SU-DHL-6 (cell line): Measurements from ENCODE around the gene ZBTB16.

ENCODE experiments used
- EZH2phosphoT487 ChIP-seq: fragments of 200-600 bp; sonication (generic), shearing (Covaris generic); conservative IDR thresholded peaks from 2 replicates; pipeline ENCODE4 v1.6.1; 2018; ENCODE audit warnings: mild to moderate bottlenecking, antibody characterized with exemption, low read length, moderate library complexity, mixed read lengths
- TF ChIP-seq, protein P1 (sequence below): fragments of 200-600 bp; sonication (generic); IDR thresholded peaks from one replicate; pipeline ENCODE4 v1.5.1; 2017; ENCODE audit warnings: antibody characterized with exemption, mild to moderate bottlenecking, low read length, moderate library complexity; ENCODE audit not compliant: insufficient read depth, poor library complexity, severe bottlenecking

DNA sequence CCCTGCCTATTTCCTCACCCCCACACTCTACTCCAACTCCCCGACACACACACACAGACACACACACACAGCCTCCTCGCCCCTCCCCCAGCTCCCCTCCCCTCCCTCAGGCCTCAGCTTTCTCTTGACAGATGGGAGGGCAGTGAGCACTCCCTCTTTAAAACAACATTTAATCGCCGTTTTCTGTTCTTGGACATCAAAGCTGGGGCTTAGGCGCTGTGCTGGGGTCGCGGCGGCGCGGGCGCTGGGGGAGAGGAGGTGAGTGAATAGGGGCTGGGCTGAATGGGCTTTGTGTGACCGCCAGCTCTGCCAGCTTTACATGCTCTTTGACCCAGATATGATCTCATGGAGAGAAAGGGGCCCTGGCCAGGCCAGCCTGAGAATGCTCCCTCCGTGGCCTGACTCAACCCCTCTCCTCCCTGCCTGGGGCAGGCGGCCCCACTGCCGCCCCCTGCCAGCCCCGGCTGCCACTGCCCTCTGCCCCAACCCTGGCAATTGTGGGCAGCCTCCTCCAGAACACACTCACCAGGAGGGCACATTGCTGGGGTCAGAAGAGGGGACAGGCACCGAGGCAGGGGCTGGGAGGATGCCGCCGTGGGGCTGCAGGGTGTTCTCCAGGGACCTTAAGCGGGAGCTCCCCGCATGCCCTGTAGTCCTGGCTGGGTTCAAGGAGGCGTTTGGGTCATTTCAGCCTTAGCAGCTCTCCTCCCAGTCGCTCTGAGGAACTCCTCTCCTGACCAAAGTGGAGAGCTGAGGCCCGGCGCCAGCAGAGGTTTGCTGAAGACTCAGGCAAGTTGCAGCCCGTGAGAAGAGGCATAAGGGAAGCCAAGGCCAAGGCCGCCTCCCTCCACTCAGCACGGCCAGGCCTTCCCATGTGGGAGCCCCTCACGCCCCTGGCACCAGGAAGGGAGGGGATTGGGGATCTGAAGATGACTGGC is 198.4 kb downstream of the ZBTB16 start:
- TF ChIP-seq, protein P1, sequence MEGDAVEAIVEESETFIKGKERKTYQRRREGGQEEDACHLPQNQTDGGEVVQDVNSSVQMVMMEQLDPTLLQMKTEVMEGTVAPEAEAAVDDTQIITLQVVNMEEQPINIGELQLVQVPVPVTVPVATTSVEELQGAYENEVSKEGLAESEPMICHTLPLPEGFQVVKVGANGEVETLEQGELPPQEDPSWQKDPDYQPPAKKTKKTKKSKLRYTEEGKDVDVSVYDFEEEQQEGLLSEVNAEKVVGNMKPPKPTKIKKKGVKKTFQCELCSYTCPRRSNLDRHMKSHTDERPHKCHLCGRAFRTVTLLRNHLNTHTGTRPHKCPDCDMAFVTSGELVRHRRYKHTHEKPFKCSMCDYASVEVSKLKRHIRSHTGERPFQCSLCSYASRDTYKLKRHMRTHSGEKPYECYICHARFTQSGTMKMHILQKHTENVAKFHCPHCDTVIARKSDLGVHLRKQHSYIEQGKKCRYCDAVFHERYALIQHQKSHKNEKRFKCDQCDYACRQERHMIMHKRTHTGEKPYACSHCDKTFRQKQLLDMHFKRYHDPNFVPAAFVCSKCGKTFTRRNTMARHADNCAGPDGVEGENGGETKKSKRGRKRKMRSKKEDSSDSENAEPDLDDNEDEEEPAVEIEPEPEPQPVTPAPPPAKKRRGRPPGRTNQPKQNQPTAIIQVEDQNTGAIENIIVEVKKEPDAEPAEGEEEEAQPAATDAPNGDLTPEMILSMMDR: no peak
- TF ChIP-seq EZH2phosphoT487: no peak
